ENCODE measurements around the gene FAM111B. TPM values are rescaled to one million over a fixed set of nuclear protein-coding genes. Genes with fewer than 3 reads are reported as not detected.
"Not testable (repeated sequence)": the region's sequence is repeated elsewhere in the genome, so short reads cannot be mapped to it uniquely, and the experiment has no call there.

The FAM111B gene
- total RNA-seq, 1 donor: 0.81 TPM

DNA sequence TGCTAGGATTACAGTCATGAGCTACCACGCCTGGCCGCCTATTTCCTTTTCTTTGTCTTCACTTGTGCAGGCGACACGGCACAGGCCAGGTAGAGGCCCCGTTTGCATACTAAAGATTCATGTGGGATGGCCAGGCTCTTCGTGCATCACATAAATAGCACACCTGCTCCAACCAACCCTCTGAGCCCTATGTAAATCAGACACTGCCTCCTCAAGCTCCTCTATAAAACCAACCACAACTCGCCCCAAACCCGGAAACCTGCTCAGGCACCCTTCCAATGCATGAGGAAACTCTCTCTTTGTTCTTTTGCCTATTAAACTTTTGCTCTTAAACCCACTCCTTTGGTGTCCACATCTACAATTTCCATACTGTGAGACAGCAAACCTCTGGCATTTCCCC, 9.1 kb upstream of the FAM111B start:
- DNase-seq (ENCODE audit: low read depth in 2 of 3, low spot score in 2 of 3): not testable (repeated sequence)

DNA sequence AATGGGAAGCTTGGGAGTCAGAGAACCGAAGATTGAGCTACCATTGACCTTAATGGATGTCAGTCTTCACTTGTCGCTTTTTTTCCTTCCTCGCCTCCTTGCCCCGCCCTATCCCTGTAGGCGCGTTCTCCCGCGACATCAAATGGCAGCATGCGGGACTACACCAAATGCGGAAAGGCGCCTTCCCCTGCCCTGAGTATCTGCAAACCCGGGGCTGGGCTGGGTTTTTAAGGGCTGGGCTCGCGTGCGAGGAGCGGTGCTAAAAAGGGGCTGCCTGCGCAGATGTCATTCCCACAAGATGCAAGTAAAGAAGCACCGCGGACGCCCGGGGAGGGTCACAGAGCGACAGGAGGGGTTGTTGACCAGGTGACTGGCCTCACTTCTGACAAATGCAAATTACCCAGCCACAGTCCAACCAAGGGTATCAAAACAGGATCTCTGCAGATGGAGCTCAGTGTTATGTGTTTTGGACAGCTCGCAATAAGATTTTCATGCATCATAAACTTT, 4.7 kb upstream of the FAM111B start:
- DNase-seq (ENCODE audit: low read depth in 2 of 3, low spot score in 2 of 3): peak; percentile 10 to 88 (median 85)

DNA sequence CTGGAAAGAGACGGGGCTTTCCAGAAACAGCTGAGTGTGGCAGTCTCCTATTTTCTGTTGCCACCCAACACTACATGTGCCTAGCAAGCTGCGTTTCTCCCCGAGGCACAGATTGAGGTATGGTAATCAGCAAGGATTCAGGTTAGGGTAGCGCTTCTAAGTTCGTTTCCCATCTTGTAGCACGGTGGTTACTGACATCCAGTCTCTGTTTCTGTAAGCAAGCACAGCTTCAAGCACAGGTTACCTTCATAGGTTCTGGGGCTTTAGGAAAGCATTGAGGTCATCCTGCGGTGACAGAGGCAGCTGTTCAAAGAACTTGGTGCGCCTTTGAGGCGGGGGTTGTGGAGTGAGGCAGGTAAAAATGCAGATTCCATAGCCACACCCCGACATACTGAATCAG, 684 bp downstream of the FAM111B start:
- not testable (repeated sequence) for DNase-seq (ENCODE audit: low read depth in 2 of 3, low spot score in 2 of 3)

DNA sequence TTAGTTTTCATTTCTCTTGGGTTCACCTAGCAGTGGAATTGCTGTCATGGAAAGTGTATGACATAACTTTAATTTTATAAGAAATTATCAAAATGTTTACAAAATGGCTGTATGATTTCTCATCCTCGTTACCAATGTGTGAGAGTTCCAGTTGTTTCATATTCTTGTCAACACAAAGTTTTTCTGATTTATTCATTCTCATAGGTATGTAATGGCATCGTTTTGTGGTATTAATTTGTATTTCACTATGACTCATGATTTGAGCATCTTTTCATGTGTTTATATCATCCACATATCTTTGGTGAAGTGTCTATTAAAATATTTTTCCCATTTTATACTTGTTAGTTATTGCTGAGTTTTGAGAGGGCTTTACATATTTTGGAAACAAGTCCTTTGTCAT, 5.5 kb downstream of the FAM111B start:
- DNase-seq (ENCODE audit: low read depth in 2 of 3, low spot score in 2 of 3): no peak

DNA sequence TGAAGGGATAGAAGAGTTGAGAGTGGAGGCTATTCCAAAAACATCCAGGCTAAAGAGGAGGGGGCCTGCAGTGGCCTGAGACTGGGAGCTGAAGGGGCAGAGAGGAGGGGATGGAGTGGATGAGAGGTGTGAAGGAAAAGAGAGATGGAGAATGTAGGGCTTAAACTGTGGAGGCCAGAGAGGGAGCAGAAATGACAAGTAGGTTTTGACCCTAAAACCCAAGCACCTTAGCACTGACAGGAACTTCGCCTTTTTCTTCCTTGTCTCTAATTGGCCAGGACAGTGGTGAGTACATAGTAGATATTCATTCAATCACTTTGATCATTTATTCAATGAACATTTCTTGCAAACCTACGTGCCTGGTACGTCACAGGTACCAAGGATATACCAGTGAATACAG, 7.3 kb downstream of the FAM111B start:
- no peak for DNase-seq (ENCODE audit: low read depth in 2 of 3, low spot score in 2 of 3)

DNA sequence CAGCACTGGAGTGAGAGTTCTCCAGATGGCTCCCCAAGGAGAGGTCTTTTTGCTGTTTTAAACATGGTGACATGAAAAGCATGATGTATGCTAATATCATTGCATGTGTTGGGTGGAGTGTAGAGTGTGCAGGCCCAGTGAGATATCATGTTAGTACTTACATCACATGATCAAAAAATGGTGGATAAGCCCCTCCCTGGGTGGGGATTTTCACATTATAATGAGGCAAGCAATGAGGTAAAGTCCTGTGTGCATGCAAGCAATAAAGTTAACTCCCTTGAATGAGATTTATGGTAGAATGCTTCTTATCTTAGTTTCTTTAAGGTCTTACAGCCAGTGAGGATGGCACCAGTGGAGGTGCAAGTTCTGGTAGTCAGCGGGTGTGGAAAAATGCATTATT, 8.5 kb downstream of the FAM111B start:
- no peak for DNase-seq (ENCODE audit: low read depth in 2 of 3, low spot score in 2 of 3)

DNA sequence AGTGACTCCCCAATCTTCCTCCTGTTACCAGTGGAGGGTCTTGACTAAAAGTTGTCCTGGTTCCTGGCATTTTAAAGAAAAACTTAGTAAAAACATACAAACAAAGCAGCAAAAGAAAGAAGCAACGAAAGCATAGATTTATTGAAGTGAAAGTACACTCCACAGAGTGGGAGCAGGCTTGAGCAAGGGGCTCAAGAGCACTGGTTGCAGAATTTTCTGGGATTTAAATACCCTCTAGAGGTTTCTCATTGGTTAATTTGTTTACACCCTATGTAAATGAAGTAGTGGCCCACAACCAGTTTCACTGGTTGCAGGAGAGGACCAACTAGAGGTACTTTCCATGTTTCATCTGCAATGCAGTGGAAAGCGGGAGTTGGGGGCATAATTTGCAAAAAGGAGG, 10.7 kb downstream of the FAM111B start:
- no peak for DNase-seq (ENCODE audit: low read depth in 2 of 3, low spot score in 2 of 3)

DNA sequence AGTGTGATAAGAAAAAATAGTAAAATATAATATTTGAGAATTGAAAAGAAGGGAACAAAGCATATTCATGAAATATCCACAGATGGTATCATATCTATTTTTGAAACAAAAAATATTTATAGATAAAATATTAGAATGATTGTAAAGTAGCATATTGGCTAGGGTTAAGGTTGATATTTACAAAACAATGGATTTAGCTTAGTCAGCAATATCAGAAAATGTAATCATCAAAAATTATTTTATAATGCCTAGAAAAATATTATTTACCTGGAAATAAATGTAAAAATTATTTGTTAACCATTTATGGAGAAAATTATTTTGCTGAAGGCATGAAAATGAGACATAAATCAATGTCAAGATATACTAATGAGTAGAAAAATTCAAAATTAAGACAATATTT, 12.8 kb downstream of the FAM111B start:
- no peak for DNase-seq (ENCODE audit: low read depth in 2 of 3, low spot score in 2 of 3)

DNA sequence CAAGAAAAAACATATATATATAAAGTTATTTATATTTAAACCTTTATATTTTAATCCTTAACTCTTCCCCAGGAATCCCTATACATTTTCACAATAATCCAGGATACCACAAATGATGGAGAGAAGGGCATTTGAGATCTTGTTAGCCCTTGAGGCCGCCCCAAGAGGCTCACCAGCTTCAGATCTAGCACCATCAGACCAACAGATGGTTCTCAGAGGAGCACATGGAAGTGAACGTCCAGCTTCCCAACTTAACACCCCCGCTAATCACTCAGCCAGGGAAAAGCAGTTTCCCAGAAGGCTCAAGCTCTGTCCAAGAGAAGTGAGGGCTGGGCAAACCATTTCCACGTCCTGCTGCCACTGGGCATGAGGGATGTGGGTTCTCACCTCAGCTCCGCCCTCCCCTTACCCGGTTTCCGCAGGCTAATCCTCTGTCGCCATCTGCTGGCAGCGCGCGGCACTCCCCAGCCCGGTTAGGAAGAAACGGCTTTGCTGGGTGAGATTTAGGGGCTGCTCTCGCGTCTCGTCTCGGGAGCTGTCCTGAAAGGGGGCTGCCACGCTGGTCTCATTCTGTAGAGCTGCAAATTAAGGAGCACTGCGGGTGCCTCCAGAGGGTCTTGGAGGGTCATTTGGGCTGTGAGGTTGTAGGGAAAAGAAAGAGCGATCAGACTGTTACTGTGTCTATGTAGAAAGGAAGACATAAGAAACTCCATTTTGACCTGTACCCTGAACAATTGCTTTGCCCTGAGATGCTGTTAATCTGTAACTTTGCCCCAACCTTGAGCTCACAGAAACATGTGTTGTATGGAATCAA, 28.8 kb downstream of the FAM111B start:
- peak; percentile 76 to 91 (median 84) for DNase-seq (ENCODE audit: low read depth in 2 of 3, low spot score in 2 of 3)

DNA sequence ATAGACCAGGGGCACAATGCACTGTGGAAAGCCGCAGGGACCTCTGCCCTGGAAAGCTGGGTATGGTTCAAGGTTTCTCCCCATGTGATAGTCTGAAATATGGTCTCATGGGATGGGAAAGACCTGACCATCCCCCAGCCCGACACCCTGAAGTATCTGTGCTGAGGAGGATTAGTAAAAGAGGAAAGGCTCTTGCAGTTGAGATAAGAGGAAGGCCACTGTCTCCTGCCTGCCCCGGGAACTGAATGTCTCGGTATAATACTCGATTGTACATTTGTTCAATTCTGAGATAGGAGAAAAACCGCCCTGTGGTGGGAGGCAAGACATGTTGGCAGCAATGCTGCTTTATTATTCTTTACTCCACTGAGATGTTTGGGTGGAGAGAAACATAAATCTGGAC, 29.5 kb downstream of the FAM111B start:
- not testable (repeated sequence) for DNase-seq (ENCODE audit: low read depth in 2 of 3, low spot score in 2 of 3)

DNA sequence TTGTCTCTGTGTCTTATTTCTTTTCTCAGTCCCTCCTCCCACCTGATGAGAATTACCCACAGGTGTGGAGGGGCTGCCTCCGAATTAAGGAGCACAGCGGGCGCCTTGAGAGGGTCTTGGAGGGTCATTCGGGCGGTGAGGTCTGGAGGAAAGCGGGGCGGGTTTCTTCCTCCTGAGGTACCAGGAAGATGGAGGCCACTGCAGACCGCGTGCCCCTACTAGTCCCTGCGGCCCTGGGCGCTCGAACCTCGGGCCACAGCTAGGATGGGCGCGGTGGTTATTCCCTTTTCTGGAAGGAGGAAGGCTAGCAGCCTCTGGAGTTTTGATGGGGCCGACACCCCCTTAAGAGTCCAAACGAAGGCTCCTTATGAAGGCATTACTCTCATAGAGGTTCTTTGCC, 30.2 kb downstream of the FAM111B start:
- DNase-seq (ENCODE audit: low read depth in 2 of 3, low spot score in 2 of 3): no peak

DNA sequence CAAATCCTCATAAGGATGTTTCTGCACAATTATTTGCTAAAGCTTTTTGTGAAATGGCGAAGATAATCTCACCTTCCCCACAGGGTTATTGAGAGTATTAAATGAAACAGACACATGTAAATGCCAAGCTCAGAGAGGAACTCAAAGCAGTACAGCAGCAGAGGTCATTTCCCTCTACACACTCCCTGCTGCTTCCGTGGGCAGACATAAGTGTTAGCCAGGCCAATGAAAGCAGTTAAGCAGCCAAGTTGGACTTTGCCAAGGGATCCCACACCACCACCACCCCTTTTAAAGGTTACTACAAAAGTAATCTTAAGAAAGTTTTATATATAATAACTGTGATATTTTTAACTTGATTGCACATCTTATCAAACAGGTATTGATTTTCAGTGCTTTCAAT, 31.6 kb downstream of the FAM111B start:
- no peak for DNase-seq (ENCODE audit: low read depth in 2 of 3, low spot score in 2 of 3)

DNA sequence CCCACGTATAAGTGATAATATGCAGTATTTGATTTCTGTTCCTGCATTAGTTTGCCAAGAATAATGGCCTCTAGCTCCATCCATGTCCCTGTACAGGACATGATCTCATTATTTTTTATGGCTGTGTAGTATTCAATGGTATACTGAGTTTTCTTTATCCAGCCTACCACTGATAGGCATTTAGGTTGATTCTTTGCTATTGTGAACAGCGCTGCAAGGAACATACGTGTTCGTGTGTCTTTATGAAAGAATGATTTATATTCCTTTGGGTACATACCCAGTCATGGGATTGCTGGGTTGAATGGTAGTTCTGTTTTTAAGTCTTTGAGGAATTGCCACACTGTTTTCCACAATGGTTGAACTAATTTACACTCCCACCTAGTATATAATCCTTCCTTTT, 34.2 kb downstream of the FAM111B start:
- DNase-seq (ENCODE audit: low read depth in 2 of 3, low spot score in 2 of 3): no peak

DNA sequence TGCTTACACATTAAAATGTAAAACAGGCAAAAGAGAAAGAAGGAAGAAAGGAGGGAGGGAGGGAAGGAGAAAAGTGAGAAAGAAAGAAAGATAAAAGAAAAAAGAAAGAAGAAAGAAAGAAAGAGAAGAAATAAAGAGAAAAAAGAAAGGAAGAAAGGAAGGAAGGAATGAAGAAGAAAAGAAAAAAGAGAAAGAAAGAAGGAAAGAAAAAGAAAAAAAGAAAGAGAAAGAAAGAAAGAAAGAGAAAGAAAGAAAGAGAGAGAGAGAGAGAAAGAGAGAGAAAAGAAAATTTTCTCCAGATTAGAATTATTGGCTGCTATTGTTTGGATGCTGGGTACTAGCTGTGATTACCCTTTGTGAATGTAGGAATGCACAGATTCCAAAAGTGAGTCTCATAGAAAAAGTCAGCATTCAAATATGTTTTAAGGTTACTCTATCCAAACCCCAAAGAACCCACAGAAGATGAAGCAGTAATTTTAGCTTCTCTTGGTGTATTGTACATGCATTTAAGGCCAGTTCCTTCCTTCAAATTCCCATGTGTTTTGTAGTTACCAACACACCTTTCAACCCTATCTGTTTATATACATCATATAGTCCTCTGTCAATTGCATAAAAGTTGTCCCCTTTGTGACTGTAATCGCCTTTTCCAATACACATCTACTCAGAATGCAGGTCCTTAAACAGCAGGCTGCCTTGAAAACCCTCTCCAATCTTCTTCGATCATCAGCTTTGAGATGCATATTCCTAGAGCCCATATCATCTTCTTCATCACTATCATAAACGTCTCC, 34.8 kb downstream of the FAM111B start:
- DNase-seq (ENCODE audit: low read depth in 2 of 3, low spot score in 2 of 3): no peak

DNA sequence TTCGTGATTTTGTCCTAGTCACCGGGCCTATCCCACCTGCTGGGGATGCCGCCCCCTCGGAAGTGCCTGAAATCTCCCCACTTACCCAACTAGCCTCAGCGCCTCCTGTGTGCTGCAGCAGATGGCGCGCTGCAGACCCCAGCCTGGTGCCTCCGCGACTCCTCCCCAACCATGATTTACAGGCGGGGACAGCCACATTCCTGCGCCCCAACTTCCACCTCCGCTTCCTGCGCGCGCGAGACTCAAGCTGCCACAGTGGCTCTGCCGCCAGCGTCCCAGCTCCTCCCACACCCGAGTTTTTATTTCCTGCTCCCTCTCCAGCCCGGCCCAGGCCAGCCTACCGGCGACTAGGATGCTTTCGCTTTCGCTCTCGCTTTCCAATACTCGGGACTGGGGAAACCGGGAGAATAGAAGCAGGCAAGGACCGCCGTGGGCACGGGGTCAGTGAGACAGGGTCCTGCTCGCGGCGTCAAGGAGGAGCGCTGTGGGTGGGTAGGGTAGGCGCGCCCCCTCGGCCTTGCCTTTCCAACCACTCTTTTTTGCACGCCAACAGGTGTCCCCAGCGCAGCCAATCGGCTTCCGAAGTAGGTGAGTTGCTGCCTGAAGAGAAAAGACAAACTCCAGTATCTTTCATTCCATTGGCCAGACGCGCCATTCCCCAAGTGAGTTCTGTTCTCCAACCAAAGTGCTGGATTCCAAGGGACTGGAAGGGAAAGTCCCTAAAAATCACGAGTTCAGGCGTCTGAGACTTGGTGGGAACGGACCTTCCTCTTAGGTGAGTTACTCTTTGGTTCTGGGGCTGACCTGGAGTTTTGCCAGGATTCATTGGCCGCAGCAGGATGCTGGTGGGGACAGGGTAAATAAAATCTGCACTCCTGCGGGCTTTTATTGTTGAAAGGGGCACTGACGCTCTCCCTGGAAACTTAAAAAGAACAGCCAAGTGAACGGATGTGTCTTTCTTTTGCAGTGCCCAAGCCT, 35.8 kb downstream of the FAM111B start, which contains the start of gene FAM111A:
FAM111A (plus strand) TSS at position 327 of the 978 bp plus-strand sequence. CDS start 6,017 bp downstream, outside the sequence.
- peak; percentile 71 to 95 (median 92) for DNase-seq (ENCODE audit: low read depth in 2 of 3, low spot score in 2 of 3)

DNA sequence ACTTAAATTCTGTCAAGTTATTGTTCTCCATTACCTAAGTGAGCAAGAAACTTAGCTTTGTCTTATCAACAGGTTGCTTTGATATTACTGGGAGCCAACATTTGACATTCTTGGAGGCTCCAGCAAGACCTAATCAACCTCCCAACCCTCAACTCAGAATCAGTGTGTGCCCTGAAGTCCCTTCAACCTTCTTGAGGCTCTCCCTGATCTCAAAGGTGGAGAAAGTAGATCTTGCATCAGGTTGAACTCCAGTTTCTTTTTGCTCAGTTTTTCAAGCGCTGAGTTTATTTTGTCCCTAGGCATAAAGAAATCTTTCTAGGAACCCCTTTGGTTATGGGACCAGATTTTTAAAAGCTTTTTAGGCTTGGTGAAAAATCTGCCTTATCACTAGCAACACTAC, 37.1 kb downstream of the FAM111B start:
- DNase-seq (ENCODE audit: low read depth in 2 of 3, low spot score in 2 of 3): no peak

DNA sequence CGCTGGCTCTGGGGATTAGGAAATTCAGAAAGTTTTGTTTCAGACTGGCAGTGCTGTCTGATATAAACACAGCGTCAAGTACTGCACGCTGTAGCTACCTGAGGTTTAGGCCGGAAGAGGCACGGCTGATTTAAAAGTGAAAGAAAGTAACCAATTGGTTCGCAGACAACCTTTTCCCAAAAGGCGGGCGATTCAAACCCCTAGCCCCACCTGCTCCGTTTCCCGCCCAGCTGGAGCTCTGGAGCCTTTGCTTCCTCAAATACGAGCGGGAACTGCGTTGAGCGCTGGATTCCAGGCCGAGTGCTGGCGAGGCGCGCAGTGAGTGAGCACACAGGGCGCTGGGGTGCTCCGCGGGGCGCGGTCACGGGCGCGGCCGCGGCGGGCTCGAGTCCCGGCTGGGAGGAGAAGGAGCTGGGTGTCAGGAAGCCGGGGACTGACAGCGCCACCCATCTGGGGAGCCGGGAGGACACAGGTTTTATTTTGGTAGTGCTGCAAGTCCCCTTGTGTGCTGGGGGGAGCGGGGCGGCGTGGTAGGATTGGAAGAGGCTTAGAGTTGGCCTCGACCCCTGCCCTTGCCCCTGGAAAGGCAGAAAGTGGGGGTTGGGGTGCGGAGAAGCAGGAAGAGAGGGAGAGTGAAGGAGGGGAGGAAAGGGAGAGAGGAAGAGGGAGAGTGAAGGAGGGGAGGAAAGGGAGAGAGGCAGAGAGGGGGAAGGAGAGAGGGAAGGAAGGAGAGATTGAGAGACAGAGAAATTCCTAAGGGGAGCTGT, 37.7 kb downstream of the FAM111B start:
- peak; percentile 54 to 90 (median 86) for DNase-seq (ENCODE audit: low read depth in 2 of 3, low spot score in 2 of 3)

DNA sequence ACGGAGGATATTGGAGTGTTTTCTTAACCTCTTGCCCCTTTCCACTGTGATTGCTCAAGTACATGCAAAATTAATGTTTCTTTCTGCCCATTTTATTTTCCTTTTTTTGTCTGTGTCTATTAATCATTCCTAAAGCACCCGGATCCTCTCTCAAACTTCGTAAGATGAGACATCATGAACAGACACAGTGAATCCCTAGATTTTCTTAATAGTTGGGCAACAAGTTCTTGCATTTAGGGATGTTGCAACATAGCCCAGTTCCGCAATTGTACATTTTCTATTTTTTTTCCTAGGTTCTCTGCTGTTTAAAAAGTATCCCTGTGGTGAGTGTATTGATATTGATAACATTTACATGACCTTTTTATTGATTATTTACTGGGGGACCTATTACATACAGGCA, 38.5 kb downstream of the FAM111B start:
- DNase-seq (ENCODE audit: low read depth in 2 of 3, low spot score in 2 of 3): peak in 1 of 3 donors; percentile 10

DNA sequence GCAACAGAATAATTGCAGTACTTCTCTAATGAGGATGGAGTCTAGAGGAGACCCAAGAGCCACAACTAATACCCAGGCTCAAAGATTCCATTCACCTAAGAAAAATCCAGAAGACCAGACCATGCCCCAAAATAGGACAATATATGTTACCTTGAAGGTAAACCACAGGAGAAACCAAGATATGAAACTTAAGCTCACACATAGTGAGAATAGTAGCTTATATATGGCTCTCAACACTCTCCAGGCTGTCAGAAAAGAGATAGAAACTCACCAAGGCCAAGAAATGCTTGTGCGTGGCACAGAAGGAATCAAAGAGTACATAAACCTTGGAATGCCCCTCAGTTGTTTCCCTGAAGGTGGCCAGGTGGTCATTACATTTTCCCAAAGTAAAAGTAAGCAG, 44.7 kb downstream of the FAM111B start:
- no peak for DNase-seq (ENCODE audit: low read depth in 2 of 3, low spot score in 2 of 3)
